GM10847 (cell line): ENCODE measurements around the gene VPS16.

Experiments used
- POLR2A ChIP-seq: IDR thresholded peaks from 2 replicates; pipeline ENCODE4 v1.6.1; 2011; ENCODE audit not compliant: insufficient read length; ENCODE audit errors: extremely low read depth

VPS16 gene

GRCh38 chr20:2889797-2890196, 49.3 kb downstream of the VPS16 start:
- TF ChIP-seq POLR2A, result no peak

GRCh38 chr20:2890742-2891141, 50.2 kb downstream of the VPS16 start:
- TF ChIP-seq POLR2A, result no peak

- no peak for TF ChIP-seq POLR2A
Measured at GRCh38 chr20:2891343-2891742, 50.8 kb downstream of the VPS16 start.

GRCh38 chr20:2892376-2892775, 51.8 kb downstream of the VPS16 start:
- TF ChIP-seq POLR2A, result no peak

GRCh38 chr20:2894221-2894620, 53.7 kb downstream of the VPS16 start:
- TF ChIP-seq POLR2A, result no peak

GRCh38 chr20:2899243-2899642, 58.7 kb downstream of the VPS16 start:
- TF ChIP-seq POLR2A, result no peak

GRCh38 chr20:2900845-2901592, 60.5 kb downstream of the VPS16 start:
- no peak for TF ChIP-seq POLR2A

GRCh38 chr20:2902291-2902690, 61.7 kb downstream of the VPS16 start:
- TF ChIP-seq POLR2A, result no peak

GRCh38 chr20:2902818-2903217, 62.3 kb downstream of the VPS16 start:
- TF ChIP-seq POLR2A, result no peak

- no peak for TF ChIP-seq POLR2A
Measured at GRCh38 chr20:2903686-2904085, 63.1 kb downstream of the VPS16 start.

- TF ChIP-seq POLR2A, result no peak
Measured at GRCh38 chr20:2907519-2907918, 67.0 kb downstream of the VPS16 start.

GRCh38 chr20:2909953-2910352, 69.4 kb downstream of the VPS16 start:
- TF ChIP-seq POLR2A, result no peak

GRCh38 chr20:2911200-2911599, 70.7 kb downstream of the VPS16 start:
- TF ChIP-seq POLR2A, result no peak

GRCh38 chr20:2914160-2914559, 73.6 kb downstream of the VPS16 start:
- no peak for TF ChIP-seq POLR2A
